IMR-90 (cell line): ENCODE measurements around the gene LINC00237. TPM values are rescaled to one million over a fixed set of nuclear protein-coding genes. Genes with fewer than 3 reads are reported as not detected.

Experiments used
- ATAC-seq: fragments of 200-7000 bp; cut with Tn5 transposase; 2 replicates; pipeline ENCODE4 v1.9.1; 2020; ENCODE audit warnings: low read depth, mild to moderate bottlenecking, moderate library complexity
- BruUV-seq: library from RNA; stranded (reverse); fragments of 400-500 nt; replicated peaks from 2 replicates; lab custom pipeline; 2021; lab: Mats Ljungman, UMichigan
- CTCF ChIA-PET: fragments of 300-600 bp; formaldehyde crosslinking; extraction: SDS; loops from one replicate; lab custom pipeline; 2021; ENCODE audit warnings: antibody characterized with exemption; lab: Yijun Ruan, JAX
- POLR2A ChIA-PET: fragments of 300-600 bp; sonication (Branson Sonifier 250); formaldehyde crosslinking; loops from one replicate; lab custom pipeline; 2022; ENCODE audit warnings: antibody characterized with exemption; ENCODE audit not compliant: unreplicated experiment; lab: Charles Lee
- DNase-seq: peaks from one replicate; pipeline ENCODE4 v3.0.0; 2013
- H2AFZ ChIP-seq: replicated peaks from 2 replicates; pipeline ENCODE3; 2013; ENCODE audit warnings: low read length, mild to moderate bottlenecking; ENCODE audit not compliant: poor library complexity
- H2AK5ac ChIP-seq: 2 replicates; pipeline ENCODE4 v1.6.1; 2013; ENCODE audit warnings: low read depth, low read length, inconsistent platforms
- H2AK9ac ChIP-seq: replicated peaks from 2 replicates; pipeline ENCODE3; 2013; ENCODE audit warnings: mild to moderate bottlenecking, low read depth, low read length, moderate library complexity; ENCODE audit not compliant: poor library complexity
- H2BK120ac ChIP-seq: 2 replicates; pipeline ENCODE4 v1.6.1; 2013; ENCODE audit warnings: low read depth, low read length, inconsistent platforms
- H2BK15ac ChIP-seq: 3 replicates; pipeline ENCODE4 v1.6.1; 2013; ENCODE audit warnings: low read depth, low read length, inconsistent platforms
- H2BK20ac ChIP-seq: 2 replicates; pipeline ENCODE4 v1.6.1; 2013; ENCODE audit warnings: low read depth, mild to moderate bottlenecking, inconsistent platforms, low read length, moderate library complexity
- H2BK5ac ChIP-seq: 2 replicates; pipeline ENCODE4 v1.6.1; 2013; ENCODE audit warnings: mild to moderate bottlenecking, low read depth, low read length, inconsistent platforms; ENCODE audit not compliant: poor library complexity, severe bottlenecking
- H3K14ac ChIP-seq: replicated peaks from 2 replicates; pipeline ENCODE4 v1.6.1; 2013; ENCODE audit warnings: low read depth, low read length, inconsistent platforms
- H3K18ac ChIP-seq: 2 replicates; pipeline ENCODE4 v1.6.1; 2013; ENCODE audit warnings: low read depth, low read length, control low read depth
- H3K23ac ChIP-seq: 2 replicates; pipeline ENCODE4 v1.6.1; 2013; ENCODE audit warnings: low read depth, low read length, inconsistent platforms
- H3K27ac ChIP-seq: 2 replicates; pipeline ENCODE4 v1.5.1; 2013; ENCODE audit warnings: mild to moderate bottlenecking, control low read depth, low read length; ENCODE audit not compliant: insufficient read depth
- H3K27me3 ChIP-seq: 2 replicates; pipeline ENCODE4 v1.6.1; 2013; ENCODE audit warnings: low read length; ENCODE audit not compliant: control insufficient read depth, insufficient read depth
- H3K36me3 ChIP-seq: 2 replicates; pipeline ENCODE4 v1.6.1; 2013; ENCODE audit warnings: low read length, mixed read lengths; ENCODE audit not compliant: control insufficient read depth, insufficient read depth
- H3K4ac ChIP-seq: 2 replicates; pipeline ENCODE4 v1.6.1; 2013; ENCODE audit warnings: low read depth, low read length, inconsistent platforms
- H3K4me1 ChIP-seq: 2 replicates; pipeline ENCODE4 v1.6.1; 2013; ENCODE audit warnings: low read length, mixed read lengths; ENCODE audit not compliant: control insufficient read depth, insufficient read depth
- H3K4me2 ChIP-seq: 2 replicates; pipeline ENCODE4 v1.6.1; 2013; ENCODE audit warnings: low read depth, mild to moderate bottlenecking, control low read depth, low read length, moderate library complexity
- H3K4me3 ChIP-seq: 2 replicates; pipeline ENCODE4 v1.5.1; 2013; ENCODE audit warnings: low read depth, mild to moderate bottlenecking, control low read depth, low read length, moderate library complexity; ENCODE audit not compliant: insufficient read depth
- H3K56ac ChIP-seq: 2 replicates; pipeline ENCODE4 v1.6.1; 2013; ENCODE audit warnings: low read length, inconsistent platforms; ENCODE audit not compliant: insufficient read depth; ENCODE audit errors: extremely low read depth
- H3K79me1 ChIP-seq, 2 experiments: 2 replicates each; pipeline ENCODE4 v1.6.1; 2013; ENCODE audit warnings: low read length in 2 of 2, inconsistent platforms in 1 of 2, low read depth in 1 of 2
- H3K9ac ChIP-seq: 2 replicates; pipeline ENCODE4 v1.6.1; 2013; ENCODE audit warnings: low read depth, low read length, control low read depth
- H3K9me1 ChIP-seq: 2 replicates; pipeline ENCODE4 v1.6.1; 2013; ENCODE audit warnings: low read length, inconsistent platforms; ENCODE audit not compliant: insufficient read depth
- H3K9me3 ChIP-seq: 2 replicates; pipeline ENCODE4 v1.6.1; 2013; ENCODE audit warnings: low read length; ENCODE audit not compliant: control insufficient read depth, insufficient read depth
- H4K20me1 ChIP-seq: 2 replicates; pipeline ENCODE4 v1.6.1; 2013; ENCODE audit warnings: low read length, inconsistent platforms; ENCODE audit not compliant: insufficient read depth
- H4K5ac ChIP-seq: 2 replicates; pipeline ENCODE4 v1.6.1; 2013; ENCODE audit warnings: mild to moderate bottlenecking, low read depth, low read length, control low read depth
- H4K8ac ChIP-seq, 2 experiments: 2 replicates each; pipeline ENCODE4 v1.6.1; 2013; ENCODE audit warnings: low read depth in 2 of 2, low read length in 2 of 2, control low read depth in 1 of 2, inconsistent platforms in 1 of 2
- H4K91ac ChIP-seq: 2 replicates; pipeline ENCODE4 v1.6.1; 2013; ENCODE audit warnings: low read depth, low read length, inconsistent platforms; ENCODE audit not compliant: insufficient read depth
- BHLHE40 ChIP-seq: fragments of 150-350 bp; IDR thresholded peaks from 2 replicates; pipeline ENCODE4 v1.6.1; 2016; ENCODE audit warnings: mild to moderate bottlenecking, low read depth, low read length
- CEBPB ChIP-seq: IDR thresholded peaks from 2 replicates; pipeline ENCODE4 v1.6.1; 2012; ENCODE audit warnings: low read depth, low read length, improper control_type of control experiment
- CHD1 ChIP-seq: IDR thresholded peaks from 2 replicates; pipeline ENCODE4 v1.6.1; 2012; ENCODE audit warnings: low read depth, low read length, improper control_type of control experiment
- FOS ChIP-seq: fragments of 150-350 bp; IDR thresholded peaks from 2 replicates; pipeline ENCODE4 v1.6.1; 2016; ENCODE audit warnings: low read depth, low read length
- MAFK ChIP-seq: IDR thresholded peaks from 2 replicates; pipeline ENCODE4 v1.6.1; 2012; ENCODE audit warnings: low read depth, low read length, improper control_type of control experiment
- MAZ ChIP-seq: IDR thresholded peaks from 2 replicates; pipeline ENCODE4 v1.6.1; 2012; ENCODE audit warnings: low read depth, mild to moderate bottlenecking, low read length, improper control_type of control experiment, moderate library complexity, borderline replicate concordance
- MXI1 ChIP-seq: IDR thresholded peaks from 2 replicates; pipeline ENCODE4 v1.6.1; 2012; ENCODE audit warnings: low read depth, mild to moderate bottlenecking, low read length, moderate library complexity, borderline replicate concordance
- NFE2L2 ChIP-seq: fragments of 150-350 bp; IDR thresholded peaks from 2 replicates; pipeline ENCODE4 v1.6.1; 2016; ENCODE audit warnings: low read depth, mild to moderate bottlenecking, low read length
- POLR2A ChIP-seq: IDR thresholded peaks from 2 replicates; pipeline ENCODE4 v1.6.1; 2012; ENCODE audit warnings: mild to moderate bottlenecking, low read depth, low read length
- RAD21 ChIP-seq: IDR thresholded peaks from 2 replicates; pipeline ENCODE4 v1.6.1; 2012; ENCODE audit warnings: low read length, improper control_type of control experiment
- RCOR1 ChIP-seq: IDR thresholded peaks from 2 replicates; pipeline ENCODE4 v1.6.1; 2012; ENCODE audit warnings: mild to moderate bottlenecking, low read length, improper control_type of control experiment; ENCODE audit not compliant: insufficient replicate concordance
- RFX5 ChIP-seq: IDR thresholded peaks from 2 replicates; pipeline ENCODE4 v1.8.0; 2012; ENCODE audit warnings: low read depth, mild to moderate bottlenecking, low read length, moderate library complexity
- SMC3 ChIP-seq: fragments of 150-350 bp; IDR thresholded peaks from 2 replicates; pipeline ENCODE4 v1.6.1; 2016; ENCODE audit warnings: low read depth, mild to moderate bottlenecking, antibody characterized with exemption, low read length, moderate library complexity
- WGBS, 2 experiments: methylation state at CpG; one replicate each; pipeline versions ENCODE4 v1.1.5 to v1.1.7; 2013; ENCODE audit warnings: missing lambda C conversion rate in 2 of 2; ENCODE audit not compliant: insufficient read length in 1 of 2; ENCODE audit errors: extremely low coverage in 2 of 2; 5-methylcytosine and 5-hydroxymethylcytosine counted together
- dilution Hi-C: fragments of 300-500 bp; cut with HindIII; formaldehyde crosslinking; loops from one replicate; pipeline ENCODE4 v1.14.3; 2018; ENCODE audit warnings: low sequenced_read_pairs; ENCODE audit not compliant: unreplicated experiment
- in situ Hi-C: fragments of 300-500 bp; cut with MboI; formaldehyde crosslinking; loops from 3 replicates; pipeline ENCODE4 v1.14.3; 2019; ENCODE audit warnings: low sequenced_read_pairs, inconsistent platforms, mixed read lengths
- intact Hi-C: fragments of 100-400 bp; cut with micrococcal nuclease; formaldehyde crosslinking; loops from 2 replicates; pipeline ENCODE4 v1.10.0; 2022
- polyA plus RNA-seq, 3 experiments: library from polyadenylated mRNA; depleted of rRNA; stranded (reverse); fragments of >200 nt; gene quantifications; 2 replicates each; pipeline ENCODE4 v1.2.3, GENCODE V29; 2012; ENCODE audit warnings: low replicate concordance in 1 of 3
- total RNA-seq: library from RNA; depleted of rRNA; stranded (reverse); fragments of >200 nt; gene quantifications from 2 replicates; pipeline ENCODE4 v1.2.3, GENCODE V29; 2012
- TF ChIP-seq, protein P1 (sequence below): fragments of 150-350 bp; IDR thresholded peaks from 2 replicates; pipeline ENCODE4 v1.6.1; 2017; ENCODE audit warnings: mild to moderate bottlenecking, antibody characterized with exemption, low read length, low read depth
- TF ChIP-seq, protein P2 (sequence below): conservative IDR thresholded peaks from 2 replicates; pipeline ENCODE4 v1.5.1; 2012; ENCODE audit warnings: mild to moderate bottlenecking, low read depth, low read length, improper control_type of control experiment
- TF ChIP-seq, protein P3 (sequence below): fragments of 150-350 bp; IDR thresholded peaks from 2 replicates; pipeline ENCODE4 v1.6.1; 2016; ENCODE audit warnings: low read depth, mild to moderate bottlenecking, low read length, moderate library complexity, borderline replicate concordance

Gene LINC00237
- total and polyA plus RNA-seq, 2 of the 4 experiments (the other 2 are of a cell fraction), result not detected

DNA sequence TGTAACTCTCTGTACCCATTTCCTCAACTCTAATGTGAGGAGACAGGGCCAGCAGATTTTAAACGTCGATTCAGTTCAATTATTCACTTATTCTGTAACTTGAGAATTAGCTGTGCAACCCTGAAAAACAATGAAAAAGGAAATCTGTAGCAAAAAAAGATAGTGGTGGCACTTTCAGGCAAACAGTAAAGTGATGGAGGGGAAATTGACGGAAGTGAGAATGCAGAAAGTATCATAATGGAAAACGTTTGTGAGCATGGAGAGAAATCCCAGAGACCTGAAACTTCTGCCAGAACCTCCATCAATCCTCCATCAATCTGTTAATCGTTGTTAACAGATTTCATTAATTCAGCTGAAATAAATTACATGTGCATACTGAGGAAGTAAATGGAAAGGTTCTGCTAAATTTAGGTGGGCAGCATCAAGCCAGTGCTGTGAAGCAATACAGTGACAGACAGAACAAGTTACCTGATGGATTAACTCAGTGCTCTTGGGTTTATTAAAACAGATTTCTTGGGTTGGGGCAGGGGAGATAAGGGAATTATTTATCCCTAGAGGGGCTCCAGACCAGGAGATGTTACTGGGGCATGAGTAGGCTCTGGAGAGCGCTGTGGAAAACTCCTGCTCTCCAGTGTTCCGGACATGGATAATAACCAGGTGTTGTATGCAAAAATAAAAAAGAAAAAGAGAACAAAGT lies 37.2 kb upstream of the LINC00237 start:
- Histone ChIP-seq H2AK5ac (no peak overlapping the region), H2BK20ac (no peak overlapping the region), H2BK5ac (no peak overlapping the region), H3K4me2 (no peak overlapping the region), H2AFZ (no peak overlapping the region), H4K91ac (no peak overlapping the region), H3K9me1 (0 out of 2 replicates have a peak, but pooled peaks cover 6% of the 10 kb centered on the region), H3K79me1 (no peaks in the 10 kb centered on the region), H3K14ac (no peak overlapping the region), H4K8ac (no peak overlapping the region), H2BK120ac (no peak overlapping the region), H3K9me3 (no peaks in the 10 kb centered on the region), H2AK9ac (no peak overlapping the region), H4K20me1 (no peaks in the 10 kb centered on the region), H3K23ac (no peak overlapping the region), H3K4ac (no peak overlapping the region), H3K36me3 (peaks cover 4% of the 10 kb centered on the region; the same call in 1 of the 2 replicates), H3K4me3 (no peak overlapping the region), H3K27ac (no peak overlapping the region), H3K18ac (no peak overlapping the region), H2BK15ac (no peak overlapping the region), H4K5ac (no peak overlapping the region), H3K56ac (no peak overlapping the region), H3K4me1 (no peaks in the 10 kb centered on the region), H3K27me3 (no peaks in the 10 kb centered on the region), H3K9ac (no peak overlapping the region)
- TF ChIP-seq BHLHE40 (no peak), MAFK (no peak), SMC3 (no peak), RAD21 (no peak), MXI1 (no peak), CHD1 (no peak), POLR2A (no peak), FOS (no peak), CEBPB (no peak), MAZ (no peak), RCOR1 (no peak), RFX5 (no peak), NFE2L2 (no peak)
- TF ChIP-seq, protein P1, sequence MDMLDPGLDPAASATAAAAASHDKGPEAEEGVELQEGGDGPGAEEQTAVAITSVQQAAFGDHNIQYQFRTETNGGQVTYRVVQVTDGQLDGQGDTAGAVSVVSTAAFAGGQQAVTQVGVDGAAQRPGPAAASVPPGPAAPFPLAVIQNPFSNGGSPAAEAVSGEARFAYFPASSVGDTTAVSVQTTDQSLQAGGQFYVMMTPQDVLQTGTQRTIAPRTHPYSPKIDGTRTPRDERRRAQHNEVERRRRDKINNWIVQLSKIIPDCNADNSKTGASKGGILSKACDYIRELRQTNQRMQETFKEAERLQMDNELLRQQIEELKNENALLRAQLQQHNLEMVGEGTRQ, result no peak
- TF ChIP-seq, protein P2, sequence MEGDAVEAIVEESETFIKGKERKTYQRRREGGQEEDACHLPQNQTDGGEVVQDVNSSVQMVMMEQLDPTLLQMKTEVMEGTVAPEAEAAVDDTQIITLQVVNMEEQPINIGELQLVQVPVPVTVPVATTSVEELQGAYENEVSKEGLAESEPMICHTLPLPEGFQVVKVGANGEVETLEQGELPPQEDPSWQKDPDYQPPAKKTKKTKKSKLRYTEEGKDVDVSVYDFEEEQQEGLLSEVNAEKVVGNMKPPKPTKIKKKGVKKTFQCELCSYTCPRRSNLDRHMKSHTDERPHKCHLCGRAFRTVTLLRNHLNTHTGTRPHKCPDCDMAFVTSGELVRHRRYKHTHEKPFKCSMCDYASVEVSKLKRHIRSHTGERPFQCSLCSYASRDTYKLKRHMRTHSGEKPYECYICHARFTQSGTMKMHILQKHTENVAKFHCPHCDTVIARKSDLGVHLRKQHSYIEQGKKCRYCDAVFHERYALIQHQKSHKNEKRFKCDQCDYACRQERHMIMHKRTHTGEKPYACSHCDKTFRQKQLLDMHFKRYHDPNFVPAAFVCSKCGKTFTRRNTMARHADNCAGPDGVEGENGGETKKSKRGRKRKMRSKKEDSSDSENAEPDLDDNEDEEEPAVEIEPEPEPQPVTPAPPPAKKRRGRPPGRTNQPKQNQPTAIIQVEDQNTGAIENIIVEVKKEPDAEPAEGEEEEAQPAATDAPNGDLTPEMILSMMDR, result no peak
- TF ChIP-seq, protein P3, sequence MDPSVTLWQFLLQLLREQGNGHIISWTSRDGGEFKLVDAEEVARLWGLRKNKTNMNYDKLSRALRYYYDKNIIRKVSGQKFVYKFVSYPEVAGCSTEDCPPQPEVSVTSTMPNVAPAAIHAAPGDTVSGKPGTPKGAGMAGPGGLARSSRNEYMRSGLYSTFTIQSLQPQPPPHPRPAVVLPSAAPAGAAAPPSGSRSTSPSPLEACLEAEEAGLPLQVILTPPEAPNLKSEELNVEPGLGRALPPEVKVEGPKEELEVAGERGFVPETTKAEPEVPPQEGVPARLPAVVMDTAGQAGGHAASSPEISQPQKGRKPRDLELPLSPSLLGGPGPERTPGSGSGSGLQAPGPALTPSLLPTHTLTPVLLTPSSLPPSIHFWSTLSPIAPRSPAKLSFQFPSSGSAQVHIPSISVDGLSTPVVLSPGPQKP, result no peak
- WGBS, 2 experiments, result no CpG with 5 or more reads among the region's 7 CpGs
- dilution Hi-C loops, result no loop called here
- BruUV-seq, result no TSS peak
- ATAC-seq (no peak), DNase-seq (no peak)
- POLR2A ChIA-PET, result no interaction called here
- in situ Hi-C loops, result no loop called here
- CTCF ChIA-PET, result no interaction called here
- intact Hi-C loops, result no loop called here
